Stimulated activated CD8-positive, alpha-beta memory T cell treated with anti-CD3 and anti-CD28 coated beads, Interleukin-4, amount 100 ng/mL, for 1 hour (primary cell): ENCODE measurements around the gene MAP3K13.
"Not testable (repeated sequence)": the region's sequence is repeated elsewhere in the genome, so short reads cannot be mapped to it uniquely, and the experiment has no call there.

Experiments
- DNase-seq, 2 donors: peaks; one replicate each; pipeline ENCODE4 v3.0.0-alpha.2; 2020; ENCODE audit warnings: low read depth in 2 of 2, low spot score in 1 of 2

Gene MAP3K13

GRCh38 chr3:185397676-185398075 lies 34.7 kb downstream of the MAP3K13 start:
- DNase-seq = no peak

GRCh38 chr3:185399737-185400667 lies 37.1 kb downstream of the MAP3K13 start:
- DNase-seq = no peak

- DNase-seq = no peak
Observed at GRCh38 chr3:185400866-185401265, 37.9 kb downstream of the MAP3K13 start.

- no peak for DNase-seq
Observed at GRCh38 chr3:185401319-185401955, 38.5 kb downstream of the MAP3K13 start.

GRCh38 chr3:185402561-185402960 lies 39.6 kb downstream of the MAP3K13 start:
- DNase-seq = no peak

- DNase-seq = no peak
Observed at GRCh38 chr3:185403002-185403401, 40.1 kb downstream of the MAP3K13 start.

- no peak for DNase-seq
Observed at GRCh38 chr3:185405243-185405642, 42.3 kb downstream of the MAP3K13 start.

- DNase-seq = no peak
Observed at GRCh38 chr3:185405664-185406063, 42.7 kb downstream of the MAP3K13 start.

GRCh38 chr3:185406121-185406620 lies 43.2 kb downstream of the MAP3K13 start:
- DNase-seq = no peak

GRCh38 chr3:185409957-185410356 lies 47.0 kb downstream of the MAP3K13 start:
- DNase-seq = no peak

- DNase-seq = no peak
Observed at GRCh38 chr3:185411133-185411532, 48.2 kb downstream of the MAP3K13 start.

GRCh38 chr3:185416513-185416912 lies 53.6 kb downstream of the MAP3K13 start:
- DNase-seq = no peak

GRCh38 chr3:185418561-185418977 lies 55.6 kb downstream of the MAP3K13 start:
- DNase-seq = not testable (repeated sequence)

- DNase-seq = no peak
Observed at GRCh38 chr3:185420762-185421161, 57.8 kb downstream of the MAP3K13 start.

- no peak for DNase-seq
Observed at GRCh38 chr3:185421577-185422232, 58.8 kb downstream of the MAP3K13 start.

GRCh38 chr3:185422677-185423076 lies 59.7 kb downstream of the MAP3K13 start:
- DNase-seq = no peak

GRCh38 chr3:185423178-185423577 lies 60.2 kb downstream of the MAP3K13 start:
- no peak for DNase-seq

GRCh38 chr3:185424435-185424834 lies 61.5 kb downstream of the MAP3K13 start:
- DNase-seq = no peak

GRCh38 chr3:185430375-185430774 lies 67.4 kb downstream of the MAP3K13 start:
- DNase-seq = no peak

GRCh38 chr3:185439745-185440466 lies 77.0 kb downstream of the MAP3K13 start:
- no peak for DNase-seq

- DNase-seq = no peak
Observed at GRCh38 chr3:185442031-185442430, 79.1 kb downstream of the MAP3K13 start.
